ENCODE measurements around the gene RPS16.

The RPS16 gene

GRCh38 chr19:39417463-39418181 is 18.1 kb downstream of the RPS16 start:
- DNase-seq = no peak

GRCh38 chr19:39416152-39417120 is 19.3 kb downstream of the RPS16 start:
- no peak for DNase-seq

- DNase-seq = no peak
These were observed 20.4 kb downstream of the RPS16 start for GRCh38 chr19:39415111-39416046.

GRCh38 chr19:39413911-39414608 is 21.7 kb downstream of the RPS16 start:
- no peak for DNase-seq

GRCh38 chr19:39413272-39413910 is 22.4 kb downstream of the RPS16 start:
- DNase-seq = no peak

GRCh38 chr19:39412867-39413271 is 22.9 kb downstream of the RPS16 start:
- no peak for DNase-seq

GRCh38 chr19:39412100-39412866 is 23.5 kb downstream of the RPS16 start, which contains the start of gene PLEKHG2:
TSS of gene PLEKHG2 (plus strand) at chr19:39412669. CDS start at chr19:39414087, 1,418 bp downstream.
- DNase-seq = peak; percentile 91

- no peak for DNase-seq
These were observed 24.0 kb downstream of the RPS16 start for GRCh38 chr19:39411832-39412099.

GRCh38 chr19:39411081-39411831 is 24.5 kb downstream of the RPS16 start:
- DNase-seq = no peak

- no peak for DNase-seq
These were observed 25.0 kb downstream of the RPS16 start for GRCh38 chr19:39410831-39411080.

GRCh38 chr19:39410017-39410830 is 25.5 kb downstream of the RPS16 start:
- no peak for DNase-seq

- peak; percentile 83 for DNase-seq
These were observed 26.3 kb downstream of the RPS16 start for GRCh38 chr19:39409208-39410016.

GRCh38 chr19:39408392-39409207 is 27.1 kb downstream of the RPS16 start:
- no peak for DNase-seq

GRCh38 chr19:39407660-39408391 is 27.9 kb downstream of the RPS16 start:
- DNase-seq = no peak

GRCh38 chr19:39407410-39407659 is 28.4 kb downstream of the RPS16 start:
- DNase-seq = no peak

- no peak for DNase-seq
These were observed 28.9 kb downstream of the RPS16 start, which contains the start of gene ZFP36 for GRCh38 chr19:39406656-39407409. TSS of gene ZFP36 (plus strand) at chr19:39406847. CDS start at chr19:39406905, 58 bp downstream.
